ENCODE results near the gene UBE3C.

GRCh38 chr7:157194948-157195347 lies 56.2 kb downstream of the UBE3C start:
- no peak for TF ChIP-seq CTCF (IDR thresholded peaks at IDR 0.05; ENCODE audit: low read length)
- no peak for TF ChIP-seq EZH2 (IDR thresholded peaks at IDR 0.05; ENCODE audit: borderline replicate concordance, low read length)

Measured in OCI-LY1 (cell line).